ENCODE data around the gene HMGXB3.
"Not testable (repeated sequence)": the region's sequence is repeated elsewhere in the genome, so short reads cannot be mapped to it uniquely, and the experiment has no call there.

The HMGXB3 gene

DNA sequence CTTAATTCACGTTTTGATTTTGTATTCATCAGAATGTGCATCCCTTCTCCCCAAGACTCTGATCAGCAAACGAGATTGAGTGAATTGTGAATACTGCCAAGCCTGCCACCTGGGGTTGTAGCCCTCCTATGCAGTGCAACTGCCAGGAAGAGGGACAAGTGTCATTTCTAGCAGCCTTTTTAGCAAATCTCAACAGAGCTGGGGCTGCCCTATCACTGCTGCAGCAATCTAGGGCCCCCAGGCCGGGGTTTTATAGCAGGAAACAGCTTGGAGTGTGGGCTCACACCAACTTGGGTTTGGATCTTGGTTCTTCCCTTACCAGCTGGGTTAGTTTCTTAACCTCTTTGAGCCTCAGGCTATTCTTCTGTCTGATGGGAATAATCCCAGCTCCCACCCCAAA lies 81.8 kb downstream of the HMGXB3 start:
- Histone ChIP-seq H2AFZ (ENCODE audit: low read depth, low read length, severe bottlenecking) (no peak overlapping the region), H3K9me2 (replicated peaks; ENCODE audit: insufficient read depth, low read length) (no peaks in the 10 kb centered on the region), H3K79me2 (ENCODE audit: insufficient read depth, low read length) (no peaks in the 10 kb centered on the region), H4K20me1 (ENCODE audit: low read depth, low read length) (no peaks in the 10 kb centered on the region), H3K4me3 (ENCODE audit: insufficient read depth, low read length, poor library complexity, severe bottlenecking) (no peak overlapping the region), H3F3A (ENCODE audit: insufficient read depth) (no peaks in the 10 kb centered on the region), H3K27me3 (ENCODE audit: low read length) (no peaks in the 10 kb centered on the region), H3K4me2 (ENCODE audit: low read depth, low read length, poor library complexity, severe bottlenecking) (no peak overlapping the region), H3K27ac (ENCODE audit: low read depth, low read length) (no peak overlapping the region), H3K36me3 (ENCODE audit: low read length) (no peaks in the 10 kb centered on the region), H3K9ac (ENCODE audit: low read length) (no peak overlapping the region), H3K9me3 (ENCODE audit: insufficient read depth, low read length) (no peaks in the 10 kb centered on the region)
- TF ChIP-seq EZH2phosphoT487 (conservative IDR thresholded peaks at IDR 0.05; ENCODE audit: low read length): no peak
- TF ChIP-seq, protein P1, sequence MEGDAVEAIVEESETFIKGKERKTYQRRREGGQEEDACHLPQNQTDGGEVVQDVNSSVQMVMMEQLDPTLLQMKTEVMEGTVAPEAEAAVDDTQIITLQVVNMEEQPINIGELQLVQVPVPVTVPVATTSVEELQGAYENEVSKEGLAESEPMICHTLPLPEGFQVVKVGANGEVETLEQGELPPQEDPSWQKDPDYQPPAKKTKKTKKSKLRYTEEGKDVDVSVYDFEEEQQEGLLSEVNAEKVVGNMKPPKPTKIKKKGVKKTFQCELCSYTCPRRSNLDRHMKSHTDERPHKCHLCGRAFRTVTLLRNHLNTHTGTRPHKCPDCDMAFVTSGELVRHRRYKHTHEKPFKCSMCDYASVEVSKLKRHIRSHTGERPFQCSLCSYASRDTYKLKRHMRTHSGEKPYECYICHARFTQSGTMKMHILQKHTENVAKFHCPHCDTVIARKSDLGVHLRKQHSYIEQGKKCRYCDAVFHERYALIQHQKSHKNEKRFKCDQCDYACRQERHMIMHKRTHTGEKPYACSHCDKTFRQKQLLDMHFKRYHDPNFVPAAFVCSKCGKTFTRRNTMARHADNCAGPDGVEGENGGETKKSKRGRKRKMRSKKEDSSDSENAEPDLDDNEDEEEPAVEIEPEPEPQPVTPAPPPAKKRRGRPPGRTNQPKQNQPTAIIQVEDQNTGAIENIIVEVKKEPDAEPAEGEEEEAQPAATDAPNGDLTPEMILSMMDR (IDR thresholded peaks at IDR 0.05; ENCODE audit: insufficient read depth, low read length, poor library complexity, severe bottlenecking): no peak

DNA sequence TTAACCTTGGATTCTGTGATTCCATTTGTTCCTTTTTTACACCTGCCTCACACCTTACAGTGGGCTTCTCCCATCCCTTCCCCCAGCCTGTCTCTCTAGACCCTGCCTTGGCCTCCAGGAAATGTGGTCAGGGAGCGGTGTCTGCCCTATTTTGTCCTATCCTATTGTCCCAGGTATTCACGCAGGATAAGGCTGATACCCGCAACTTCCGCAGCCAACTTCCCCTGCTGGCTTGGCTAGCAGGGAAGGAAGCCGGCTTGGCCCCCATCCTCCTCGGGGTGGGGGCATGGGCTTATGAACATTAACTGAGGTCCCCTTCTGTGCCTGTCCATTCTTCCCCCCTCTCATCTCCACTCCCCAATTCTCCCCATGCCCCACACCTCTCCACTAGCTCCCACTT lies 82.3 kb downstream of the HMGXB3 start:
- Histone ChIP-seq H2AFZ (ENCODE audit: low read depth, low read length, severe bottlenecking) (no peak overlapping the region), H3F3A (ENCODE audit: insufficient read depth) (no peaks in the 10 kb centered on the region), H3K9me3 (ENCODE audit: insufficient read depth, low read length) (no peaks in the 10 kb centered on the region), H3K79me2 (ENCODE audit: insufficient read depth, low read length) (no peaks in the 10 kb centered on the region), H3K27ac (ENCODE audit: low read depth, low read length) (no peak overlapping the region), H3K36me3 (ENCODE audit: low read length) (no peaks in the 10 kb centered on the region), H3K4me2 (ENCODE audit: low read depth, low read length, poor library complexity, severe bottlenecking) (no peak overlapping the region), H4K20me1 (ENCODE audit: low read depth, low read length) (no peaks in the 10 kb centered on the region), H3K27me3 (ENCODE audit: low read length) (no peaks in the 10 kb centered on the region), H3K9me2 (replicated peaks; ENCODE audit: insufficient read depth, low read length) (no peaks in the 10 kb centered on the region), H3K9ac (ENCODE audit: low read length) (no peak overlapping the region), H3K4me3 (ENCODE audit: insufficient read depth, low read length, poor library complexity, severe bottlenecking) (no peak overlapping the region)
- TF ChIP-seq EZH2phosphoT487 (conservative IDR thresholded peaks at IDR 0.05; ENCODE audit: low read length): no peak
- TF ChIP-seq, protein P1 (IDR thresholded peaks at IDR 0.05; ENCODE audit: insufficient read depth, low read length, poor library complexity, severe bottlenecking): no peak

DNA sequence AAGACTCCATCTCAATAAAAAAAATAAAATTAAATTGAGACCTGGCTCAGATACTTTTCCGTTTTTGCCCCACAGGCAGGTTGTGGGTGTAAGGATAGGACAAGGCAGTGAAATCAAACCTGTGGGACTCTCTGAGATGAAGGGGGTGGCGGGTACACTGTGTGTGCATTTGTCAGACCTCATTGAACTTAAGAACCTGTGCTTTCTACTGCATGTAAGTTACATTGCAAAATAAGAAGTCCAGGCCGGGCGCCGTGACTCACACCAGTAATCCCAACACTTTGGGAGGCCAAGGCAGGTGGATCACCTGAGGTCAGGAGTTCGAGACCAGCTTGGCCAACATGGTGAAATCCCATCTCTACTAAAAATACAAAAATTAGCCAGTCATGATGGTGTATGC lies 84.2 kb downstream of the HMGXB3 start:
- H3K36me3 ChIP-seq (ENCODE audit: low read length); H3K9ac ChIP-seq (ENCODE audit: low read length); H4K20me1 ChIP-seq (ENCODE audit: low read depth, low read length); H3K4me3 ChIP-seq (ENCODE audit: insufficient read depth, low read length, poor library complexity, severe bottlenecking); H3F3A ChIP-seq (ENCODE audit: insufficient read depth); H3K79me2 ChIP-seq (ENCODE audit: insufficient read depth, low read length); H2AFZ ChIP-seq (ENCODE audit: low read depth, low read length, severe bottlenecking); H3K9me2 ChIP-seq (replicated peaks; ENCODE audit: insufficient read depth, low read length); H3K27ac ChIP-seq (ENCODE audit: low read depth, low read length); H3K4me2 ChIP-seq (ENCODE audit: low read depth, low read length, poor library complexity, severe bottlenecking); H3K9me3 ChIP-seq (ENCODE audit: insufficient read depth, low read length); H3K27me3 ChIP-seq (ENCODE audit: low read length): not testable (repeated sequence)

DNA sequence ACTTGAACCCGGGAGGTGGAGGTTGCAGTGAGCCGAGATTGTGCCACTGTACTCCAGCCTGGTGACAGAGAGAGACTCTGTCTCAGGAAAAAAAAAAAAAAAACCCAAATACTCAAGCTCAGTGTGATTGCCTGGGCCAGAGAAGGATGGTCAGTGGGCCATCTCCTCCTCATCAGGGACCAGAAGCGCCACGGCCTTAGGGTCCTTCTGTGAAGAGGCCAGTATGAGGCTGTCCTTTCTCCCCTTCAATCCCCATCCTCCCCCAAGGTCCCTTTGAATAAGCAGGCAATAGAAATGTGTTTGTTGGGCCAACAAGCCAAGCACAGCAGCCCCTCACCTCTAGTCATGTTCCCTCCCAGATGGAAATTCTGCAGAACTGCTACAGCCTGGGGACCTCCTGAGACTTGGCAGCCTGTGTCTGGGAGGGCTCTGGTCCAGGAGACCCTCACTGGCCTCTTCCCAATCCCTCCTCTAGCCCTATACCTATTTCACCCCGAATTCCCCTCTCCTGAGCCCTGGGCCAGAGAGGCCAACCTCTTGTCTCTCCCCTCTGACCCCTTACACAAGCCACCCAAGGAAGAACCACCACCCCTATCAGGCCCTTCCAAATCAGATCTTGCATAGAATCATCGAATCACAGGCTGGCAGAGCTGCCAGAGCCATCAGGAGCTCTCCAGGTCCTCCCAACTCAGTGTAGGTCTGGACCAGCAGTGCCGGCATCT lies 84.8 kb downstream of the HMGXB3 start:
- no peaks in the 10 kb centered on the region for H3K79me2 ChIP-seq (ENCODE audit: insufficient read depth, low read length)
- H3K9ac ChIP-seq (ENCODE audit: low read length): no peak overlapping the region
- H2AFZ ChIP-seq (ENCODE audit: low read depth, low read length, severe bottlenecking): no peak overlapping the region
- no peaks in the 10 kb centered on the region for H3F3A ChIP-seq (ENCODE audit: insufficient read depth)
- H3K36me3 ChIP-seq (ENCODE audit: low read length): no peaks in the 10 kb centered on the region
- H3K27me3 ChIP-seq (ENCODE audit: low read length): no peaks in the 10 kb centered on the region
- H4K20me1 ChIP-seq (ENCODE audit: low read depth, low read length): no peaks in the 10 kb centered on the region
- no peak overlapping the region for H3K4me2 ChIP-seq (ENCODE audit: low read depth, low read length, poor library complexity, severe bottlenecking)
- TF ChIP-seq EZH2phosphoT487 (conservative IDR thresholded peaks at IDR 0.05; ENCODE audit: low read length): no peak
- TF ChIP-seq, protein P1 (IDR thresholded peaks at IDR 0.05; ENCODE audit: insufficient read depth, low read length, poor library complexity, severe bottlenecking): no peak
- H3K4me3 ChIP-seq (ENCODE audit: insufficient read depth, low read length, poor library complexity, severe bottlenecking): no peak overlapping the region
- H3K9me3 ChIP-seq (ENCODE audit: insufficient read depth, low read length): no peaks in the 10 kb centered on the region
- no peak overlapping the region for H3K27ac ChIP-seq (ENCODE audit: low read depth, low read length)
- no peaks in the 10 kb centered on the region for H3K9me2 ChIP-seq (replicated peaks; ENCODE audit: insufficient read depth, low read length)
